NCI-H187 treated with DMSO at 0.1 percent for 48 hours (cell line): ENCODE measurements around the gene ROCK2.
A peak's percentile ranks its signal among the peaks of the same experiment; 100 is the strongest.
"Not testable (repeated sequence)": the region's sequence is repeated elsewhere in the genome, so short reads cannot be mapped to it uniquely, and the experiment has no call there.

ENCODE experiments used
- DNase-seq: peaks from one replicate; lab custom pipeline; 2025; lab: John Stamatoyannopoulos, UW

The ROCK2 gene

GRCh38 chr2:11177871-11178690, 166.4 kb downstream of the ROCK2 start:
- no peak for DNase-seq

- DNase-seq = no peak
Observed at GRCh38 chr2:11175293-11175795, 169.1 kb downstream of the ROCK2 start.

GRCh38 chr2:11174222-11174621, 170.2 kb downstream of the ROCK2 start:
- no peak for DNase-seq

- DNase-seq = no peak
Observed at GRCh38 chr2:11169333-11169732, 175.1 kb downstream of the ROCK2 start.

GRCh38 chr2:11168488-11168887, 175.9 kb downstream of the ROCK2 start:
- no peak for DNase-seq

- no peak for DNase-seq
Observed at GRCh38 chr2:11166476-11166875, 178.0 kb downstream of the ROCK2 start.

- DNase-seq = not testable (repeated sequence)
Observed at GRCh38 chr2:11165046-11165445, 179.4 kb downstream of the ROCK2 start.

- no peak for DNase-seq
Observed at GRCh38 chr2:11163439-11164317, 180.8 kb downstream of the ROCK2 start.

GRCh38 chr2:11161747-11162146, 182.7 kb downstream of the ROCK2 start:
- no peak for DNase-seq

- no peak for DNase-seq
Observed at GRCh38 chr2:11160731-11161455, 183.5 kb downstream of the ROCK2 start.

- no peak for DNase-seq
Observed at GRCh38 chr2:11160256-11160655, 184.2 kb downstream of the ROCK2 start.

- DNase-seq = no peak
Observed at GRCh38 chr2:11159574-11160170, 184.8 kb downstream of the ROCK2 start.

GRCh38 chr2:11158916-11159573, 185.4 kb downstream of the ROCK2 start:
- DNase-seq = no peak

GRCh38 chr2:11157731-11158130, 186.7 kb downstream of the ROCK2 start:
- DNase-seq = no peak

GRCh38 chr2:11157296-11157695, 187.1 kb downstream of the ROCK2 start:
- DNase-seq = no peak

GRCh38 chr2:11156396-11157075, 187.9 kb downstream of the ROCK2 start:
- no peak for DNase-seq

- DNase-seq = peak; percentile 72
Observed at GRCh38 chr2:11155381-11156035, 188.9 kb downstream of the ROCK2 start, which contains the start of gene SLC66A3. Gene SLC66A3, plus strand, starts transcription at chr2:11155467. Its CDS starts 80 bp downstream, at chr2:11155547.

GRCh38 chr2:11154923-11155380, 189.5 kb downstream of the ROCK2 start:
- DNase-seq = peak; percentile 88

GRCh38 chr2:11154016-11154922, 190.2 kb downstream of the ROCK2 start:
- no peak for DNase-seq
